AG09309 (cell line): Measurements from ENCODE around the gene BTBD9.
A peak's percentile ranks its signal among the peaks of the same experiment; 100 is the strongest.

Source experiments
- DNase-seq: peaks from one replicate; pipeline ENCODE4 v3.0.0-alpha.2; 2010; ENCODE audit warnings: low read depth
- H3K4me3 ChIP-seq: 2 replicates; pipeline ENCODE4 v1.5.1; 2011; ENCODE audit warnings: mild to moderate bottlenecking, low read depth, low read length, moderate library complexity; ENCODE audit not compliant: control insufficient read depth
- TF ChIP-seq, protein P1 (sequence below): IDR thresholded peaks from 2 replicates; pipeline ENCODE4 v1.5.1; 2011; ENCODE audit warnings: mild to moderate bottlenecking, low read depth, low read length, inconsistent platforms; ENCODE audit not compliant: insufficient read depth, control insufficient read depth; ENCODE audit errors: missing control alignments

BTBD9 gene

GRCh38 chr6:38400764-38401163 is 239.0 kb downstream of the BTBD9 start:
- DNase-seq: no peak
- no peak overlapping the region for H3K4me3 ChIP-seq
- TF ChIP-seq, protein P1, sequence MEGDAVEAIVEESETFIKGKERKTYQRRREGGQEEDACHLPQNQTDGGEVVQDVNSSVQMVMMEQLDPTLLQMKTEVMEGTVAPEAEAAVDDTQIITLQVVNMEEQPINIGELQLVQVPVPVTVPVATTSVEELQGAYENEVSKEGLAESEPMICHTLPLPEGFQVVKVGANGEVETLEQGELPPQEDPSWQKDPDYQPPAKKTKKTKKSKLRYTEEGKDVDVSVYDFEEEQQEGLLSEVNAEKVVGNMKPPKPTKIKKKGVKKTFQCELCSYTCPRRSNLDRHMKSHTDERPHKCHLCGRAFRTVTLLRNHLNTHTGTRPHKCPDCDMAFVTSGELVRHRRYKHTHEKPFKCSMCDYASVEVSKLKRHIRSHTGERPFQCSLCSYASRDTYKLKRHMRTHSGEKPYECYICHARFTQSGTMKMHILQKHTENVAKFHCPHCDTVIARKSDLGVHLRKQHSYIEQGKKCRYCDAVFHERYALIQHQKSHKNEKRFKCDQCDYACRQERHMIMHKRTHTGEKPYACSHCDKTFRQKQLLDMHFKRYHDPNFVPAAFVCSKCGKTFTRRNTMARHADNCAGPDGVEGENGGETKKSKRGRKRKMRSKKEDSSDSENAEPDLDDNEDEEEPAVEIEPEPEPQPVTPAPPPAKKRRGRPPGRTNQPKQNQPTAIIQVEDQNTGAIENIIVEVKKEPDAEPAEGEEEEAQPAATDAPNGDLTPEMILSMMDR: no peak

GRCh38 chr6:38400101-38400500 is 239.6 kb downstream of the BTBD9 start:
- DNase-seq: no peak
- TF ChIP-seq, protein P1: no peak
- H3K4me3 ChIP-seq: no peak overlapping the region

- TF ChIP-seq, protein P1: no peak
- no peak overlapping the region for H3K4me3 ChIP-seq
- DNase-seq: no peak
Measured at GRCh38 chr6:38396209-38396608, 243.5 kb downstream of the BTBD9 start.

GRCh38 chr6:38393986-38394385 is 245.7 kb downstream of the BTBD9 start:
- DNase-seq: no peak
- TF ChIP-seq, protein P1: no peak
- no peak overlapping the region for H3K4me3 ChIP-seq

- TF ChIP-seq, protein P1: no peak
- no peak overlapping the region for H3K4me3 ChIP-seq
- peak; percentile 27 for DNase-seq
Measured at GRCh38 chr6:38391626-38392579, 247.8 kb downstream of the BTBD9 start.

GRCh38 chr6:38391206-38391605 is 248.5 kb downstream of the BTBD9 start:
- DNase-seq: no peak
- TF ChIP-seq, protein P1: no peak
- H3K4me3 ChIP-seq: no peak overlapping the region
